HEK293 (cell line): ENCODE results near the gene ZNF296.

Source experiments
- BCL11A ChIP-seq: fragments of 450-650 bp; formaldehyde crosslinking; IDR thresholded peaks from 2 replicates; pipeline ENCODE4 v1.5.1; 2016; ENCODE audit warnings: low read depth, missing biosample characterization, missing genetic modification characterization
- CTCF ChIP-seq: fragments of 450-650 bp; formaldehyde crosslinking; IDR thresholded peaks from 2 replicates; pipeline ENCODE4 v1.5.1; 2016; ENCODE audit warnings: missing biosample characterization, missing genetic modification characterization
- HOXA7 ChIP-seq: sonication (generic); formaldehyde crosslinking; IDR thresholded peaks from 2 replicates; pipeline ENCODE4 v1.8.1; 2022; ENCODE audit warnings: missing genetic modification reagents, borderline replicate concordance
- PRDM1 ChIP-seq: fragments of 450-650 bp; formaldehyde crosslinking; IDR thresholded peaks from 2 replicates; pipeline ENCODE4; 2016; ENCODE audit warnings: missing biosample characterization, missing genetic modification characterization
- SETDB1 ChIP-seq: IDR thresholded peaks from one replicate; pipeline ENCODE4 v1.6.1; 2017; ENCODE audit warnings: mild to moderate bottlenecking, low read length, moderate library complexity, mixed read lengths; ENCODE audit not compliant: insufficient read length
- ZBTB17 ChIP-seq: fragments of 450-650 bp; formaldehyde crosslinking; IDR thresholded peaks from 2 replicates; pipeline ENCODE4 v1.5.1; 2016; ENCODE audit warnings: missing biosample characterization, missing genetic modification characterization
- ZBTB21 ChIP-seq: fragments of 450-650 bp; formaldehyde crosslinking; IDR thresholded peaks from 2 replicates; pipeline ENCODE4 v1.5.1; 2017; ENCODE audit warnings: missing biosample characterization, missing genetic modification characterization
- ZNF146 ChIP-seq: fragments of 450-650 bp; formaldehyde crosslinking; IDR thresholded peaks from 2 replicates; pipeline ENCODE4 v1.5.1; 2016; ENCODE audit warnings: missing biosample characterization, missing genetic modification characterization
- ZNF2 ChIP-seq: fragments of 450-650 bp; formaldehyde crosslinking; IDR thresholded peaks from 2 replicates; pipeline ENCODE4 v1.5.1; 2016; ENCODE audit warnings: missing biosample characterization, missing genetic modification characterization
- ZNF24 ChIP-seq: fragments of 450-650 bp; formaldehyde crosslinking; IDR thresholded peaks from 2 replicates; pipeline ENCODE4 v1.5.1; 2016; ENCODE audit warnings: missing biosample characterization, missing genetic modification characterization
- ZNF248 ChIP-seq: fragments of 450-650 bp; formaldehyde crosslinking; IDR thresholded peaks from 2 replicates; pipeline ENCODE4 v1.5.1; 2017; ENCODE audit warnings: missing biosample characterization, missing genetic modification characterization
- ZNF394 ChIP-seq: fragments of 450-650 bp; formaldehyde crosslinking; IDR thresholded peaks from 2 replicates; pipeline ENCODE4 v1.5.1; 2016; ENCODE audit warnings: missing biosample characterization, missing genetic modification characterization, mild to moderate bottlenecking, moderate library complexity, borderline replicate concordance
- ZSCAN23 ChIP-seq: fragments of 450-650 bp; formaldehyde crosslinking; IDR thresholded peaks from 2 replicates; pipeline ENCODE4 v1.5.1; 2016; ENCODE audit warnings: missing biosample characterization, missing genetic modification characterization
- TF ChIP-seq, protein P1 (sequence below): fragments of 450-650 bp; formaldehyde crosslinking; IDR thresholded peaks from 2 replicates; pipeline ENCODE4 v1.5.1; 2016; ENCODE audit warnings: missing biosample characterization, missing genetic modification characterization, borderline replicate concordance

DNA sequence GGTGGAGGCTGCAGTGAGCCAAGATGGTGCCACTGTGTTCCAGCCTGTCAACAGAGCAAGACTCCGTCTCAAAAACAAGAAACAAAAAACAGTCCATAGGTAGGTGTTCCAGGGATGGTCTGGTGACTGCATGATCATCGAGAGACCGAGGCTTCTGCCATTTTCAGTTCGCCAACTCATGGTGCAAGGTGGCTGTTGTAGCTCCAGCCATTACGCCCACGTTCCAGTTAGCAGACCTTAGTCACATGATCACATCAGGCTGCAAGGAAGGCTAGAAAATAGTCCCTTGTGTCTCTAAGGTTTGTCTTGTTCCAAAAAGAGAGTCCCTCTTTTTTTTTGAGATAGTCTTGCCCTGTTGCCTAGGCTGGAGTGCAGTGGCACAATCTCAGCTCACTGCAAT is 40.5 kb downstream of the ZNF296 start:
- TF ChIP-seq PRDM1 (tag by site-specific recombination), result no peak
- no peak for TF ChIP-seq ZNF2
- TF ChIP-seq CTCF (tag by site-specific recombination), result no peak
- no peak for TF ChIP-seq ZNF394 (tag by site-specific recombination)
- TF ChIP-seq ZNF24 (tag by site-specific recombination), result no peak
- TF ChIP-seq SETDB1, result peak; percentile 58
- TF ChIP-seq BCL11A (tag by site-specific recombination), result no peak
- no peak for TF ChIP-seq ZBTB21 (tag by site-specific recombination)
- no peak for TF ChIP-seq ZBTB17 (tag by site-specific recombination)
- TF ChIP-seq HOXA7, result no peak
- TF ChIP-seq ZNF248 (tag by site-specific recombination), result no peak
- no peak for TF ChIP-seq ZSCAN23
- no peak for TF ChIP-seq ZNF146
- TF ChIP-seq, protein P1, sequence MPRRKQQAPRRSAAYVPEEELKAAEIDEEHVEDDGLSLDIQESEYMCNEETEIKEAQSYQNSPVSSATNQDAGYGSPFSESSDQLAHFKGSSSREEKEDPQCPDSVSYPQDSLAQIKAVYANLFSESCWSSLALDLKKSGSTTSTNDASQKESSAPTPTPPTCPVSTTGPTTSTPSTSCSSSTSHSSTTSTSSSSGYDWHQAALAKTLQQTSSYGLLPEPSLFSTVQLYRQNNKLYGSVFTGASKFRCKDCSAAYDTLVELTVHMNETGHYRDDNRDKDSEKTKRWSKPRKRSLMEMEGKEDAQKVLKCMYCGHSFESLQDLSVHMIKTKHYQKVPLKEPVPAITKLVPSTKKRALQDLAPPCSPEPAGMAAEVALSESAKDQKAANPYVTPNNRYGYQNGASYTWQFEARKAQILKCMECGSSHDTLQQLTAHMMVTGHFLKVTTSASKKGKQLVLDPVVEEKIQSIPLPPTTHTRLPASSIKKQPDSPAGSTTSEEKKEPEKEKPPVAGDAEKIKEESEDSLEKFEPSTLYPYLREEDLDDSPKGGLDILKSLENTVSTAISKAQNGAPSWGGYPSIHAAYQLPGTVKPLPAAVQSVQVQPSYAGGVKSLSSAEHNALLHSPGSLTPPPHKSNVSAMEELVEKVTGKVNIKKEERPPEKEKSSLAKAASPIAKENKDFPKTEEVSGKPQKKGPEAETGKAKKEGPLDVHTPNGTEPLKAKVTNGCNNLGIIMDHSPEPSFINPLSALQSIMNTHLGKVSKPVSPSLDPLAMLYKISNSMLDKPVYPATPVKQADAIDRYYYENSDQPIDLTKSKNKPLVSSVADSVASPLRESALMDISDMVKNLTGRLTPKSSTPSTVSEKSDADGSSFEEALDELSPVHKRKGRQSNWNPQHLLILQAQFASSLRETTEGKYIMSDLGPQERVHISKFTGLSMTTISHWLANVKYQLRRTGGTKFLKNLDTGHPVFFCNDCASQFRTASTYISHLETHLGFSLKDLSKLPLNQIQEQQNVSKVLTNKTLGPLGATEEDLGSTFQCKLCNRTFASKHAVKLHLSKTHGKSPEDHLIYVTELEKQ, result no peak
